ENCODE data around the gene WDR1.

Gene WDR1

GRCh38 chr4:10113362-10114047 lies 3.1 kb downstream of the WDR1 start:
- DNase-seq, result no peak

- no peak for DNase-seq
These were observed 3.8 kb downstream of the WDR1 start for GRCh38 chr4:10112658-10113284.

- DNase-seq, result no peak
These were observed 5.4 kb downstream of the WDR1 start for GRCh38 chr4:10111067-10111801.

- DNase-seq, result no peak
These were observed 6.5 kb downstream of the WDR1 start for GRCh38 chr4:10109995-10110670.

- DNase-seq, result no peak
These were observed 7.5 kb downstream of the WDR1 start for GRCh38 chr4:10108818-10109783.

GRCh38 chr4:10108391-10108790 lies 8.2 kb downstream of the WDR1 start:
- no peak for DNase-seq

GRCh38 chr4:10107111-10108091 lies 9.2 kb downstream of the WDR1 start:
- DNase-seq, result peak; percentile 50

GRCh38 chr4:10106421-10107039 lies 10.1 kb downstream of the WDR1 start:
- DNase-seq, result peak; percentile 96

- DNase-seq, result no peak
These were observed 10.7 kb downstream of the WDR1 start for GRCh38 chr4:10105920-10106319.

- no peak for DNase-seq
These were observed 11.2 kb downstream of the WDR1 start for GRCh38 chr4:10105421-10105820.

GRCh38 chr4:10104991-10105276 lies 11.7 kb downstream of the WDR1 start:
- no peak for DNase-seq

- peak; percentile 34 for DNase-seq
These were observed 12.2 kb downstream of the WDR1 start for GRCh38 chr4:10104211-10104990.

GRCh38 chr4:10102474-10103332 lies 13.9 kb downstream of the WDR1 start:
- no peak for DNase-seq

GRCh38 chr4:10101671-10102473 lies 14.7 kb downstream of the WDR1 start:
- DNase-seq, result no peak

- DNase-seq, result no peak
These were observed 15.8 kb downstream of the WDR1 start for GRCh38 chr4:10100734-10101216.

- no peak for DNase-seq
These were observed 16.9 kb downstream of the WDR1 start for GRCh38 chr4:10099499-10100325.

- DNase-seq, result peak; percentile 64
These were observed 17.8 kb downstream of the WDR1 start for GRCh38 chr4:10098780-10099160.
